Activated CD4-positive, alpha-beta T cell treated with anti-CD3 and anti-CD28 coated beads for 1 hour (primary cell): ENCODE measurements around the gene RASGRP3.

Experiments
- DNase-seq: peaks from one replicate; pipeline ENCODE4 v3.0.0-alpha.2; 2020

Gene RASGRP3

DNA sequence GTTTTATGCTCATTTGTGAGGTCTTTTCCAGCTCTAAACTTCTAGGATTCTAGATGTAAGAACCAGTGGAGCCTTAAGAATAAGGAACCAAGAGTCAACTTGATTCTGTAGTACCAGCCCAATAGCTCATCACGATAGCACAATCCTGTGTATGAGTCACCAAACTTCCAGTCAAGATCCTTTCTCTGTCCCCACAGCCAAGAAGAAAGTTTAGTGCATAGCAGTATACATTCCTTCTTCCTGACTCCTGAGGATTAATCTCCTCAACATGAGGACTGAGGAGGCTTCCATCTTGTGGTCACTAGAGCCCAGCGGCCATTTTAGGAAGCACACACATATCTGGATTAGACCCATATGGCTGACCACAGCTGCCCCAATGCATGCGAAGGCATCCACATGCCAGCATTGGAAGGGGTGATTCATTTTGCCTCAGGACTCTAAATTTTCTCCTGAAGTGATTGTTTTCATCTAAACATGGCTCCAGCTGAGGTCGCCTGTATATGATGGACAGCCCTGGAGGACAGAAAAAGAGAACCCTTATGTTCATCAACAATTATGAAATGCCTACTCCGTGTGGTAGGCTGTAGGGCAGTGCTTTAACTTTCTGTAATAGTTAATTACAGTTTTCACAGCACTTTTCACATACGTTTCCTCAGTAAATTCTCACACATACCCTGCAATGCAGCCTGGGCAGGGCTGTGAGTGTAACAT lies 53.5 kb downstream of the RASGRP3 start:
- no peak for DNase-seq

DNA sequence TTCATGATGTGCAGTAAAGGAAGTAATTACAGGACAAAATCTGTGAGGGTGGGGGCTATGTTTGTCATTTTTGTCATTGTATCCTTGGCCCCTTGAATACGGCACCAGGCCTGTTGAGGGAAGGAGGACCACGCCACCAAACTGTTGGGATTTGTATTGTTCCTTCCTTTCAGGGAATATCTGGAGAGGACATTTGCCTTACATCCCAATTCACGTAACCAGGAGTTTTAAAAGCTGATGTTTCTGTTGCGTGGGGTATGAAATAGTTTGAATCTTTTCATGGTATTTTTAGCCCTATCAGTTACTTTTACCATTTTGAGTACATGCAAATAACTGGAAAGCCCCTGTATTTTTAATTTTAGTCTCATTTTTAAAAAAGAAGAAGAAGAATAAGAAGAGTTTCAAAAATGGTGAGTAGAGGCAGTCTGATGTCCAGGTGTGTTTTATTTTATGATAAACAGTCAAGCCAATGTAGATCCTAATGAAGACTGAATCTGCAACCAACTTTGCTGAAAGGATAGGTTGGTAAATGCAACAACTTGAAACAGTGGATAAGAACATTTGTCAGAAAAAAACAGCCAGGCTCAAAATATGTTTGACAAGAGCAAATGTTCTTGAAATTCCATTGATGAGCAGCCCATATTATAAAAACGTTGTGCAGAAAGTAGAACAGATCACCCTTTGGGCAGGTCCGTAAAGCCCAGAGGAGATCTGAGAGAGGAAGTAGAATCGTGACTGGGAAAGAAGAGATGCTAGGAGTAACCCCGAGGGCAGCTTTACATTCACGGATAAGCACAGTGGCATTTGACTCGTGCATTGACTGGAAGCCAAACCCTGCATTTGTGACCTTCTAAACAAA lies 54.5 kb downstream of the RASGRP3 start:
- DNase-seq, result no peak

GRCh38 chr2:33531549-33532059 lies 55.2 kb downstream of the RASGRP3 start:
- DNase-seq, result no peak

DNA sequence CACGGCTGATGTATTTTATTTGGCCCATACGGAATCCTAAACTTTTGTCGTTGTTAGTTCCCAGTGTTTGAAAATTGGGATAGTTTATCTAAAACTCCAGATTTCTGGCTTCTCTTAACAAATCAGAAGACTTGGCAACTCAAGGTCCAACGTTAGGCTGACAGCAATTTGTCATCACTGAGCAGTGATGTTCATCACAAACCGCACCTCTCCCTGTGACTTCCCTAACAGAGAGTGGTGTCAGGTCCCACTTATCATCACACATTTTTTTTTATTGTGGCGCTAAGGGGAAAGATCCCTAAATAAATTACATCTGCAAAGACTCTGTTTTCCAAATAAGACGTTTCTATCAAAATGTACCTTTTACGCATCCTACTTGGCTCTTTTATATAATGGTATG lies 55.7 kb downstream of the RASGRP3 start:
- DNase-seq, result no peak

- DNase-seq, result no peak
Measured at GRCh38 chr2:33532966-33533365, 56.5 kb downstream of the RASGRP3 start.

GRCh38 chr2:33535421-33535820 lies 59.0 kb downstream of the RASGRP3 start:
- no peak for DNase-seq

DNA sequence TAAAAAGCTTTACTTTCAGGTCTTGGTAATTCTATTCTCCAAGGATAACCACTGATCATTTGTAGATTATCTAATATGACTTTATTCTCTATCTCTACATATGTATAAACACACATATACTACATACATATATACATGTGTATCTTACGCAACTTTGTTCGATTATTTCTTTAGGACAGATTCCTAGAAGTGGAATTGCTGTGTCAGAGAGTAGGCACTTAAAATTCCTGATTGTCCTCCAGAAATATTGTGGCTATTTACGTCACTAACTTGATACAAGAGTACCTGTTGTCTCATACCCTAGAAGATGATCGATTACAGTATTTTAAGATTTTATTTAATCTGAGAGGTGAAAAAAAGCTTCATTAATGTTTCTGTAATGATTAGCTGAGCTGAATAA lies 64.8 kb downstream of the RASGRP3 start:
- no peak for DNase-seq

DNA sequence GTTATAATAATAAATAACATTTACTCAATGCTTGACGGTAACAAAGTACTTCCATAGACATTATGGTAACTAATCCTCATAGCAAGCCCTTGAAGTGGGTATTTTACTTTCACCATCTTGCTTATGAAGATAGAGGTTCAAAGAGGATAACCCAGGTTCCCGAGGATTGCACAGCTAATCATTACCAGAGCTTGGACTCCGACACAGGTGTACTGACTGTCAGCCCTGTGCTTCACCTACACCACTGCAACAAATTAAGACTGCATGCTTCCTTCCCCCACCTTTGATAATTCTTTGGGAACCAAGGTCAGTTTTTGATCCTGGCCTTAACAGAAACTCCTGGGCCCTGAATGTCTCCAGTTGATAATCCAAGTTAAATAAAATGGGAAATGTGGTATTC lies 73.8 kb downstream of the RASGRP3 start:
- DNase-seq, result no peak

DNA sequence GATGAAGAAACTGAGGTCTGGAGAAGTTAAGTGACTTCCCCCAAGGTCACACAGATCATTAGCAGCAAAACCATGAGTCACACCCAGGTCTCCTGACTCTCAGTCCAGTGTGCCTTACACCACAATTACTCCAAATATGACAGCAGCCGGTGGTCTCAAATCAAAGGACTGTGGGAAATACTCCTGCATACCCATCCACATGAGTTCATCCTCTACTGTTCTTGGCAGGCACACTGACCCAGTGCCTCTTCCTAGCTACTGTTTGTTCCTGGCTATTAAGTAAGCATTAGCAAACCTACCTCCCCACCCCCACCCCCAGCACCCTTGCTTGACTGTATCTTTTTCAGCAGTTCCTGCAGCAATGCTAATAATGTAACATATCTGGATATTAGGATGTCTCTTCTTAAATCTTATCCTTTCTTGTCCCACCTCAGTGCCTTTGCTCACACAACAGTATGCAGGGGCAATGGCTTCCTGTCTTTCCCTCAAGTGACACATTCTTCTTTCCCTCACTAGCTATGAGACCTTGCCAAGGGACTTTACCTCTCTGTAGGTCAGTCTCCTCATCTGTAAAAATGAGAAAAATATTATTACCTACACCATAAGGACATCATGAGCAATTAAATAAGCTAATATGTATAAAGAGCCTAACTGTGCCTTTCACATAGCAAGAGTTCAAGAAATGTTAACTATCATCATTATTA lies 76.5 kb downstream of the RASGRP3 start:
- no peak for DNase-seq

DNA sequence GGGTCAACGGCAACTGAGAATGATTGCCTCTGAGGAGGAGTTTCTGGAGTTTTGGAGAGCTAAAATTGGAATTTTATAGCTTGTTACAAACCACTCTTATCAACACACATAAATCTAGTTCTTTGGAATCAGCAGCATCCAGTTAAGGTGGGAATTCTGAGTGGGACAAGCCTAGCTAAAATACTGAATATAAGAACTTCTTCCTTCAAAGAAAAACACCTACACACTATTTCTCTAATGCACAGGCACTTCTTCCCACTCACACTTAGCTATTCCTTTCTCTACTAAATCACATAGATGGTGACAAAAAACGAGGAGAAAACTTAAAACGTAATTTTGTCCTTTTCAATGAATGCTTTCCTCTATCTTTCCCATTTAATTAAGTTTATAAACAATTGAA lies 79.2 kb downstream of the RASGRP3 start:
- no peak for DNase-seq

- DNase-seq, result no peak
Measured at GRCh38 chr2:33559328-33559727, 82.9 kb downstream of the RASGRP3 start.

DNA sequence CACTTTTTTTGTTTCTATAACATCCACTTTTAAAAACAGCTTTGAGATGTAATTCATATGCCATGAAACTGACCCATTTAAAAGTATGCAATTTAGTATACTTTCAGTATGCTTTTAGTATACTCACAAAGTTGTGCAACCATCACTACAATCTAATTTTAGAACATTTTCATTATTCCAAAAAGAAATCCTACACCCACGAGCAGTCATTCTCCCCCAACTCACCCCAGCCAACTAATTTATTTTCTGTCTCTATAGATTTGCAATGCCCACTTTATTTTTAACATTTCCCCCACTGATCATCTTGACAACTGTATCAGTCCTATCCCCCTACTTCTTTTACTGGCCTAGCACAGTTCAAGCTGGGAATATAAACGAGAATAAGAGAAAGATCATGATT lies 83.6 kb downstream of the RASGRP3 start:
- no peak for DNase-seq

DNA sequence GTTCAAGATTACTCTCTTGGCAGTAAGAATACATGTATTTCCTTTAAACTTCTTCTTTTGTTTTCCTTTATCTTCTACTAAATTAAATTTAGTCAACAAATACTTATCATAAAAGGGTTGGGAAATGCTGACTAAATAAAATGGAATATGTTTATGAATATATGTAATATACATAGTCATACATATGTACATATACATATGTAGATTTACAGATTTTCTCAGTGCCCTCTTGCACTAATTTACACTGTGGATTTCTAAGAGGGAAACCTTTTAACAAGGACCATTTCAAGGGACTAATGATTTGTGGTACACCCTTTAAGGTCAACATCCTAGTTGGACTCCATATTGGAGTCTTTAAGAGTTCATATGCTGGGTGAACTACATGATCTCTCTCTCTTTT lies 85.4 kb downstream of the RASGRP3 start:
- DNase-seq, result no peak

GRCh38 chr2:33570681-33571080 lies 94.2 kb downstream of the RASGRP3 start:
- no peak for DNase-seq

GRCh38 chr2:33573657-33574056 lies 97.2 kb downstream of the RASGRP3 start:
- no peak for DNase-seq

GRCh38 chr2:33577084-33577483 lies 100.6 kb downstream of the RASGRP3 start:
- DNase-seq, result no peak

- DNase-seq, result no peak
Measured at GRCh38 chr2:33577668-33578067, 101.2 kb downstream of the RASGRP3 start.

DNA sequence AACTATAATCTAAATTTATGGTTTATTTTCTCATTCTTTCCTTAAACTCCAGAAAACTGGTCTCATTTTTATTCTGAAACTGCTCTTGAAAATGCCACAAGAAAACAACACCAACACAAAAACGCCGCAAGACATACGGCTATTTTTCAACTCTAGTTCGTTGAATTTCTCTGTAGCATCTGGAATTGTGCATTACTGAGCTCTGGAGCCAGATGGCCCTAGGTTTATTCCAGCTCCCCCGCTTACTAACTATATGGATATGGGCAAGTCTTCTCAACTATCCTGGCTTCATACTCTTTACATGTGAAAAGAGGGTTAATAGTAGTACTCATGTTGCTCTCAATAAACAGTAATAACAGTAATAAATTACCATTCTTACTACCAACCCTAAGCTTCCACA lies 102.8 kb downstream of the RASGRP3 start:
- DNase-seq, result no peak

- no peak for DNase-seq
Measured at GRCh38 chr2:33581872-33582271, 105.4 kb downstream of the RASGRP3 start.

DNA sequence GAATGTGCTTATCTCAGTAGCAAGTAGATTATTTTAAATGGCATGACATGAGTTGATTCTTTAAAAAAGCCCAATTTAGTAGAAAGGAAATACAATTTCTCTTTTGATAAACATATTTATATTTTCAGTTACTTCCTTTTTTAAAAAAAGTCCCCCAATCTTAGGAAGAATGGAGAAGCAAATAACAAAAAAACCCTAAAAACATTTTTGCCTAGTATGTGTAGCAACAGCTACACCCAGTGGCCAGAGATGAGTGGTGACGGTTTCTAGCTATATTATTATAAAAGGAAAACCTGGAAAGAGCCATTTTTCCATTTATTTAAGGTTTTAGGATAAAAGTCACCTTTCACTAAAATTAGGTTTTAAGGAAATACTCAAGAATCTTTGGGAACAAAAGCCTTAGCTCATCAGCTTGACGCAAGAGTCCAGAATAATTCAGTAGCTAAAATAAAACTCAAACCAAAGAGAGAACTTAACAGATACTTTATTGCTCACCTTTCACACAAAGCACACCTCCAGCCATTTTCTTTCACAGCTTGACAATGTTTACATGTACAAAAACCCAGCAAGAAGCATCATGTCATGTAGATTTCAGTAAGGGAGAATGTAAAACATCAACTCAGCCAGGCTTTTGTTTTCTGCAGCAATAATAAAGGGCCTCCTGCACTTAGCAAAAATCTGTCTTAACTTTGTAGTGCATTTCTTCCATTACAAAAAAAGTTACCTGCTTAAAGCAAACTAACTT lies 106.9 kb downstream of the RASGRP3 start:
- no peak for DNase-seq

GRCh38 chr2:33586766-33587165 lies 110.3 kb downstream of the RASGRP3 start:
- no peak for DNase-seq

DNA sequence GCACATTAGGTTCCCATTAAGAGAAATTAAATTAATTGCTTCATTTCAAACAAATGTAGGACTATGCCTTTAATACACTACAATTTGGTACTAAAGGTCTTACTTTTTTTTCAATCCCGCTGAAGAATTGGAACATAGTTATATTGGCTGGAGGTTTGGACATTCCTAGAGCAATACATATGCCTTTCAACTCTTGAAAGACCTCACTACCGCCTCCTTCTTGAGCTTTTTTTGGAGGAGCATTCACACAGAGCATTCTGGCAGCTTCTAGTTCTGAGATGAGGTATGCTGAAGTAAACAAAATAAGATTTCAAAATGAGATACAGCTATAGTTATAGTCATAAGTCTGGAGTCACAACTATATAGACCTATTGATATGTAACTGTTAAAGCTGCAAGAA lies 111.8 kb downstream of the RASGRP3 start:
- DNase-seq, result no peak

- DNase-seq, result no peak
Measured at GRCh38 chr2:33589444-33589843, 113.0 kb downstream of the RASGRP3 start.
